A549 (cell line): Measurements from ENCODE around the gene UTY. TPM values are rescaled to one million over a fixed set of nuclear protein-coding genes. Genes with fewer than 3 reads are reported as not detected.
A peak's percentile ranks its signal among the peaks of the same experiment; 100 is the strongest.

Source experiments
- ATAC-seq, 2 experiments: fragments of 200-7000 bp in 1 of 2; fragments of >200 bp in 1 of 2; cut with Nextera tagmentation in 1 of 2; cut with Tn5 transposase in 1 of 2; 3 replicates each; pipeline versions ENCODE4 v1.8.0 to v1.9.1; 2018 to 2020; ENCODE audit warnings: mild to moderate bottlenecking in 1 of 2, moderate library complexity in 1 of 2
- CTCF ChIA-PET: fragments of 300-600 bp; sonication (Branson Sonifier 250); formaldehyde crosslinking; extraction: SDS; loops from one replicate; lab custom pipeline; 2021; ENCODE audit warnings: antibody characterized with exemption, inconsistent platforms; lab: Yijun Ruan, JAX
- POLR2A ChIA-PET: fragments of 350-600 bp; formaldehyde crosslinking; extraction: SDS; loops from one replicate; lab custom pipeline; 2021; ENCODE audit warnings: antibody characterized with exemption, inconsistent platforms; lab: Yijun Ruan, JAX
- DNase-seq, 2 experiments: peaks; one replicate each; pipeline versions ENCODE4 v3.0.0 to v3.0.0-alpha.2; 2011 to 2016; ENCODE audit warnings: low read depth in 1 of 2, low spot score in 1 of 2
- FAIRE-seq: peaks from 2 replicates; lab custom pipeline; 2011; peaks lifted over from hg19 to GRCh38; lab: Jason Lieb, UNC
- H3K27ac ChIP-seq, 2 experiments: fragments of >200 bp; sonication (Bioruptor Twin); formaldehyde crosslinking; 3 replicates each; pipeline ENCODE4 v1.5.1; 2016 to 2017
- H3K4me1 ChIP-seq: fragments of >200 bp; sonication (Bioruptor Twin); formaldehyde crosslinking; 3 replicates; pipeline ENCODE4 v1.6.1; 2016
- H3K4me2 ChIP-seq: fragments of >200 bp; sonication (Bioruptor Twin); formaldehyde crosslinking; 3 replicates; pipeline ENCODE4 v1.6.1; 2016
- H3K4me3 ChIP-seq: fragments of >200 bp; sonication (Bioruptor Twin); formaldehyde crosslinking; 3 replicates; pipeline ENCODE4 v1.5.1; 2016
- H3K9me3 ChIP-seq: fragments of >200 bp; sonication (Bioruptor Twin); formaldehyde crosslinking; 3 replicates; pipeline ENCODE4 v1.6.1; 2016
- BHLHE40 ChIP-seq: IDR thresholded peaks from 2 replicates; pipeline ENCODE4 v1.6.1; 2012; ENCODE audit warnings: low read depth, low read length, inconsistent platforms
- CEBPB ChIP-seq, 2 experiments: fragments of >200 bp in 1 of 2; sonication (Bioruptor Twin) in 1 of 2; formaldehyde crosslinking in 1 of 2; IDR thresholded peaks; 2 replicates each; pipeline ENCODE4 v1.6.1; 2012 to 2016
- EHMT2 ChIP-seq: fragments of 200-600 bp; sonication (generic); IDR thresholded peaks from 2 replicates; pipeline ENCODE4 v1.6.1; 2016; ENCODE audit warnings: antibody characterized with exemption, low read depth, mild to moderate bottlenecking, moderate library complexity
- ESRRA ChIP-seq: fragments of 150-350 bp; IDR thresholded peaks from 2 replicates; pipeline ENCODE4 v1.6.1; 2014; ENCODE audit warnings: mild to moderate bottlenecking, low read length, borderline replicate concordance
- HDAC2 ChIP-seq: fragments of 200-600 bp; sonication (generic); IDR thresholded peaks from 2 replicates; pipeline ENCODE4 v1.6.1; 2016
- JUNB ChIP-seq: fragments of >200 bp; sonication (Bioruptor Twin); formaldehyde crosslinking; IDR thresholded peaks from 2 replicates; pipeline ENCODE4 v1.6.1; 2016
- MAZ ChIP-seq: fragments of 150-350 bp; IDR thresholded peaks from 2 replicates; pipeline ENCODE4 v1.6.1; 2014; ENCODE audit warnings: antibody characterized with exemption, low read depth, low read length, borderline replicate concordance
- RAD21 ChIP-seq, 2 experiments: fragments of >200 bp in 1 of 2; sonication (Bioruptor Twin) in 1 of 2; formaldehyde crosslinking in 1 of 2; IDR thresholded peaks in 1 of 2; conservative IDR thresholded peaks in 1 of 2; 2 replicates in 1 of 2; 3 replicates in 1 of 2; pipeline ENCODE4 v1.6.1; 2012 to 2018; ENCODE audit warnings: inconsistent platforms in 1 of 2
- RFX5 ChIP-seq: fragments of 450-650 bp; IDR thresholded peaks from 2 replicates; pipeline ENCODE4 v1.7.1; 2014; ENCODE audit warnings: antibody characterized with exemption, mild to moderate bottlenecking, moderate library complexity
- WGBS: methylation state at CpG from one replicate; pipeline ENCODE4 v1.1.6; 2017; ENCODE audit errors: missing lambda C conversion rate; 5-methylcytosine and 5-hydroxymethylcytosine counted together
- polyA plus RNA-seq, 4 experiments: library from polyadenylated mRNA; depleted of rRNA in 3 of 4; stranded (reverse); fragments of >200 nt; fragmentation: RNase III in 1 of 4; extraction: RNeasy Plus Mini Kit Qiagen cat#74134 plus additional on column Dnase treatment in 1 of 4; gene quantifications; 2 replicates in 3 of 4; 3 replicates in 1 of 4; pipeline ENCODE4 v1.2.3, GENCODE V29; 2011 to 2017
- TF ChIP-seq, protein P1 (sequence below): fragments of 200-600 bp; sonication (generic); IDR thresholded peaks from 2 replicates; pipeline ENCODE4 v1.6.1; 2016; ENCODE audit warnings: antibody characterized with exemption, mild to moderate bottlenecking, moderate library complexity
- TF ChIP-seq, protein P2 (sequence below): fragments of 250-450 bp; sonication (Bioruptor Pico); IDR thresholded peaks from 2 replicates; pipeline ENCODE4 v1.5.0; 2021; ENCODE audit warnings: mild to moderate bottlenecking, moderate library complexity, borderline replicate concordance
- TF ChIP-seq, protein P3 (sequence below): fragments of 150-350 bp; IDR thresholded peaks from 2 replicates; pipeline ENCODE4 v1.6.1; 2014; ENCODE audit warnings: low read depth, mild to moderate bottlenecking, low read length
- TF ChIP-seq, protein P4 (sequence below): IDR thresholded peaks from 2 replicates; pipeline ENCODE4 v1.6.1; 2012

Gene UTY
- polyA plus RNA-seq, 2 of the 4 experiments (the other 2 are of a cell fraction): 2.9 to 12.5 TPM

DNA sequence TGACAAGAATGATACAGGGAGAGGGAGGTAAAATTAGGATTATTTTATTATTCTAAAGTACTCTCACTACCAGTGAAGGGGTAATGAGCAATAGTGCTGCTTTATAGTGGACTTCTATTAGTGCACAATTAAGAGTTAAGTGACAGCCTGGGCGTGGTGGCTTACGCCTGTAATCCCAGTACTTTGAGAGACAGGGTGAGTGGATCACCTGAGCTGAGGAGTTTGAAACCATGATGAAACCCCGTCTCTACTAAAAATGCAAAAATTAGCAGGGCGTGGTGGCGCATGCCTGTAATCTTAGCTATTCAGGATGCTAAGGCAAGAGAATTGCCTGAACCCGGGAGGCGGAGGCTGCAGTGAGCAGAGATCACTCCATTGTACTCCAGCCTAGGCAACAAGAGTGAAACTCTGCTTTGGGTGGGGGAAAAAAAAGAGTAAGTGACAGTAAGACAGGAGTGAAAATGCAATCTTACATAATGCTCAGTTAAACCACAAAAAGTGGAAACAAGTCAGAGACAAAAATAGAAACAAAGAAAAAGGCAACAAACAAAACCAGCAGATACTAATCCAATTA is 98.6 kb downstream of the UTY start (continued):
- TF ChIP-seq MAZ: no peak

DNA sequence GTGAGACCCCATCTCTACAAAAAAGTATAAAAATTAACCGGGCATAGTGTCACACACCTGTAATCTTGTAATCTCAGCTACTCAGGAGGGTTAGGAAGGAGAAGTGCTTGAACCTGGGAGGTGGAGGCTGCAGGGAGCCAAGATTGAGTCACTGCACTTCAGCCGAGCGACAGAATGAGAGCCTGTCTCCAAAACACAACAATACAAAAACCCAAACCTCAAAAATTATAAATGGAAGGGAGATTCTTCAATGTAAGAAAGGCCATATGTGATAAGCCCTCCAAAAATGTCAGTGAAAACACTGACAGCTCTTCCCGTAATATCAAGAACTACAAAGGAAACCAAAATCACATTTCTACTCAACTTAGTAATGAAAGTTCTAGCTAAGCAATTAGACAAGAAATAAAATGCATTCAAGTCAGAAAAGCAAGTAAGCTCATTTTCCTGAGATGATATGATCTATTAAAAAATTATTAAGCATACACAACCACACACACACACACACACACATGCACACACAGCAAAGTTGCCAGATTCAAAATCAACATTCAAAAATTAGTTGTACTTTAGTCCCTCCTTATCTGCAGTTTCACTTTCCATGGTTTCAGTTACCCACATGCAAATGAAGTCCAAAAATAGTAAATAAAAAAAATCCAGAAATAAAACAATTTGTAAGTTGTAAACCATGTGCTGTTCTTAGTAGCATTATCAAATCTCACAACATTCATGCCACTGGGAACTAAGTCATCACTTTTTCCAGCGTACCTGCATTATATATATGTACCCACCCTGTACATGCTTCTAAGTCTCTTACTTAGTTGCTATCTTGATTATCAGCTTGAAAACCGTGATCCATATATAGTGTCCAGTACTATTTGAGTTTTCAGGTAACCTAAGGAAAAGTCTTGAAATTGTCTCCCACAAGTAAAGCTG is 108.7 kb downstream of the UTY start:
- POLR2A ChIA-PET: no interaction called here
- ATAC-seq: no peak

DNA sequence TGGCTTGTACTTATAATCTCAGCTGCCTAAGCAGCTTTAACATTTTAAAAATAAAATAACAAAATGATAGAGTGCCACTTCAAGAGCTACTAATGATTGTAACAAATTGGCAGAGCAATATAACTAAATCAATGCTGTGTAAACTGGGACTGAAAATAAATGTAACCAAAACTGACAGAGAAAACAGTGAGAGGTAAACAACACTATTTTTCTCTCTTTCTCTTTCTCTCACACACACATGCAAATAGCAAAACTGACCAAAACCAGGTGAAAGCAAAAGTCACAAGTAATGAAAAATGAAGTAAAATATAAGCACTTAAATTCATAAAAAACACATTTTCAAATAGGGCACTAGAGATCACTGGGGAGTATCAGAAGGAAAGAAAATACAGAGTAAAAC is 109.6 kb downstream of the UTY start:
- H3K4me3 ChIP-seq: no peak overlapping the region
- H3K27ac ChIP-seq: no peak overlapping the region
- H3K9me3 ChIP-seq: no peaks in the 10 kb centered on the region
- H3K4me2 ChIP-seq: no peak overlapping the region
- ChIA-PET POLR2A (no interaction called here), CTCF (no interaction called here)
- H3K4me1 ChIP-seq: peaks cover 8% of the 10 kb centered on the region; the same call in 2 of the 3 replicates
- ATAC-seq (no peak), DNase-seq (no peak), FAIRE-seq (no peak)
- TF ChIP-seq EHMT2 (no peak), RAD21 (conservative IDR thresholded peaks at IDR 0.05 in 1 of 2, IDR thresholded peaks at IDR 0.05 in 1 of 2) (no peak), MAZ (no peak)

More for the DNA sequence above, 108.7 kb downstream of the UTY start:
- H3K27ac ChIP-seq: no peak overlapping the region
- no peak for FAIRE-seq
- CTCF ChIA-PET: no interaction called here
- H3K9me3 ChIP-seq: no peaks in the 10 kb centered on the region
- TF ChIP-seq RFX5 (no peak), CEBPB (IDR thresholded peaks at IDR 0.05) (no peak), ESRRA (no peak)
- TF ChIP-seq, protein P1, sequence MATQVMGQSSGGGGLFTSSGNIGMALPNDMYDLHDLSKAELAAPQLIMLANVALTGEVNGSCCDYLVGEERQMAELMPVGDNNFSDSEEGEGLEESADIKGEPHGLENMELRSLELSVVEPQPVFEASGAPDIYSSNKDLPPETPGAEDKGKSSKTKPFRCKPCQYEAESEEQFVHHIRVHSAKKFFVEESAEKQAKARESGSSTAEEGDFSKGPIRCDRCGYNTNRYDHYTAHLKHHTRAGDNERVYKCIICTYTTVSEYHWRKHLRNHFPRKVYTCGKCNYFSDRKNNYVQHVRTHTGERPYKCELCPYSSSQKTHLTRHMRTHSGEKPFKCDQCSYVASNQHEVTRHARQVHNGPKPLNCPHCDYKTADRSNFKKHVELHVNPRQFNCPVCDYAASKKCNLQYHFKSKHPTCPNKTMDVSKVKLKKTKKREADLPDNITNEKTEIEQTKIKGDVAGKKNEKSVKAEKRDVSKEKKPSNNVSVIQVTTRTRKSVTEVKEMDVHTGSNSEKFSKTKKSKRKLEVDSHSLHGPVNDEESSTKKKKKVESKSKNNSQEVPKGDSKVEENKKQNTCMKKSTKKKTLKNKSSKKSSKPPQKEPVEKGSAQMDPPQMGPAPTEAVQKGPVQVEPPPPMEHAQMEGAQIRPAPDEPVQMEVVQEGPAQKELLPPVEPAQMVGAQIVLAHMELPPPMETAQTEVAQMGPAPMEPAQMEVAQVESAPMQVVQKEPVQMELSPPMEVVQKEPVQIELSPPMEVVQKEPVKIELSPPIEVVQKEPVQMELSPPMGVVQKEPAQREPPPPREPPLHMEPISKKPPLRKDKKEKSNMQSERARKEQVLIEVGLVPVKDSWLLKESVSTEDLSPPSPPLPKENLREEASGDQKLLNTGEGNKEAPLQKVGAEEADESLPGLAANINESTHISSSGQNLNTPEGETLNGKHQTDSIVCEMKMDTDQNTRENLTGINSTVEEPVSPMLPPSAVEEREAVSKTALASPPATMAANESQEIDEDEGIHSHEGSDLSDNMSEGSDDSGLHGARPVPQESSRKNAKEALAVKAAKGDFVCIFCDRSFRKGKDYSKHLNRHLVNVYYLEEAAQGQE: no peak
- H3K4me3 ChIP-seq: no peak overlapping the region
- H3K4me1 ChIP-seq: peaks cover 8% of the 10 kb centered on the region; the same call in 2 of the 3 replicates
- no peak overlapping the region for H3K4me2 ChIP-seq
- DNase-seq: no peak
- WGBS: 91% methylated on average over 5 of the region's 6 CpGs

DNA sequence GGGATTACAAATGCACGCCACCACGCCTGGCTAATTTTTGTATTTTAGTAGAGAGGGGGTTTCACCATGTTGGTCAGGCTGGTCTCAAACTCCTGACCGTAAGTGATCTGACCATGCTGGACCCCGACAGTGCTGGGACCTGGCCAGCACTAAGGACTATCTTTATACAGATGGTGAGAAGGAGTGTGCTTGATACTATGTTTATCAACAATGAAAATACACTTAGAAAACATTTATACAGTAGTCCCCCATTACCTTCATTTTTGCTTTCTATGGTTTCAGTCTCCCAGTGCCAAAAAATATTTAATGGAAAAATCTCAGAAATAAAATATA is 111.4 kb downstream of the UTY start:
- ATAC-seq (peak; percentile 50 to 77; a peak in 3 of 6 replicates), FAIRE-seq (no peak), DNase-seq (no peak)
- Histone ChIP-seq H3K27ac (peak overlapping the region; percentile 41 to 62; a peak in 5 of 6 replicates), H3K4me1 (peaks cover 10% of the 10 kb centered on the region; the same call in 2 of the 3 replicates), H3K9me3 (no peaks in the 10 kb centered on the region), H3K4me3 (peak overlapping the region; percentile 21; the same call in 2 of the 3 replicates), H3K4me2 (peak overlapping the region; percentile 60)
- ChIA-PET CTCF (no interaction called here), POLR2A (no interaction called here)
- WGBS: 22% methylated on average over 2 of the region's 4 CpGs
- TF ChIP-seq, protein P2, sequence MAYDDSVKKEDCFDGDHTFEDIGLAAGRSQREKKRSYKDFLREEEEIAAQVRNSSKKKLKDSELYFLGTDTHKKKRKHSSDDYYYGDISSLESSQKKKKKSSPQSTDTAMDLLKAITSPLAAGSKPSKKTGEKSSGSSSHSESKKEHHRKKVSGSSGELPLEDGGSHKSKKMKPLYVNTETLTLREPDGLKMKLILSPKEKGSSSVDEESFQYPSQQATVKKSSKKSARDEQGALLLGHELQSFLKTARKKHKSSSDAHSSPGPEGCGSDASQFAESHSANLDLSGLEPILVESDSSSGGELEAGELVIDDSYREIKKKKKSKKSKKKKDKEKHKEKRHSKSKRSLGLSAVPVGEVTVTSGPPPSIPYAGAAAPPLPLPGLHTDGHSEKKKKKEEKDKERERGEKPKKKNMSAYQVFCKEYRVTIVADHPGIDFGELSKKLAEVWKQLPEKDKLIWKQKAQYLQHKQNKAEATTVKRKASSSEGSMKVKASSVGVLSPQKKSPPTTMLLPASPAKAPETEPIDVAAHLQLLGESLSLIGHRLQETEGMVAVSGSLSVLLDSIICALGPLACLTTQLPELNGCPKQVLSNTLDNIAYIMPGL: no peak
- TF ChIP-seq RFX5 (no peak), BHLHE40 (no peak), JUNB (no peak), HDAC2 (no peak)
- TF ChIP-seq, protein P3, sequence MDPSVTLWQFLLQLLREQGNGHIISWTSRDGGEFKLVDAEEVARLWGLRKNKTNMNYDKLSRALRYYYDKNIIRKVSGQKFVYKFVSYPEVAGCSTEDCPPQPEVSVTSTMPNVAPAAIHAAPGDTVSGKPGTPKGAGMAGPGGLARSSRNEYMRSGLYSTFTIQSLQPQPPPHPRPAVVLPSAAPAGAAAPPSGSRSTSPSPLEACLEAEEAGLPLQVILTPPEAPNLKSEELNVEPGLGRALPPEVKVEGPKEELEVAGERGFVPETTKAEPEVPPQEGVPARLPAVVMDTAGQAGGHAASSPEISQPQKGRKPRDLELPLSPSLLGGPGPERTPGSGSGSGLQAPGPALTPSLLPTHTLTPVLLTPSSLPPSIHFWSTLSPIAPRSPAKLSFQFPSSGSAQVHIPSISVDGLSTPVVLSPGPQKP: no peak
- TF ChIP-seq, protein P1: no peak
- TF ChIP-seq, protein P4, sequence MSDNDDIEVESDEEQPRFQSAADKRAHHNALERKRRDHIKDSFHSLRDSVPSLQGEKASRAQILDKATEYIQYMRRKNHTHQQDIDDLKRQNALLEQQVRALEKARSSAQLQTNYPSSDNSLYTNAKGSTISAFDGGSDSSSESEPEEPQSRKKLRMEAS: no peak
